ENCODE data around the gene OTOGL.

Gene OTOGL

GRCh38 chr12:80135624-80136023 is 36.3 kb downstream of the OTOGL start:
- H3K4me3 ChIP-seq (ENCODE audit: low read depth, low read length), result no peak overlapping the region
- H3K4me1 ChIP-seq (ENCODE audit: control insufficient read depth, insufficient read depth, low read length), result no peaks in the 10 kb centered on the region
- H3K9me3 ChIP-seq (ENCODE audit: control insufficient read depth, insufficient read depth, low read depth, low read length), result no peaks in the 10 kb centered on the region
- TF ChIP-seq ZNF10 (tag by site-specific recombination; IDR thresholded peaks at IDR 0.05) (peak; percentile 87), ZNF114 (tag by site-specific recombination; IDR thresholded peaks at IDR 0.05) (no peak)
- POLR2A ChIA-PET, result no interaction called here
- no peaks in the 10 kb centered on the region for H3K36me3 ChIP-seq (ENCODE audit: control insufficient read depth in 2 of 2, insufficient read depth in 1 of 2, low read length in 2 of 2)
- CTCF ChIA-PET, result no interaction called here
- H3K27ac ChIP-seq (ENCODE audit: extremely low read depth, low read depth, low read length), result no peak overlapping the region

- no peaks in the 10 kb centered on the region for H3K4me1 ChIP-seq (ENCODE audit: control insufficient read depth, insufficient read depth, low read length)
- CTCF ChIA-PET, result no interaction called here
These were observed 40.7 kb downstream of the OTOGL start for GRCh38 chr12:80140005-80140404.

DNA sequence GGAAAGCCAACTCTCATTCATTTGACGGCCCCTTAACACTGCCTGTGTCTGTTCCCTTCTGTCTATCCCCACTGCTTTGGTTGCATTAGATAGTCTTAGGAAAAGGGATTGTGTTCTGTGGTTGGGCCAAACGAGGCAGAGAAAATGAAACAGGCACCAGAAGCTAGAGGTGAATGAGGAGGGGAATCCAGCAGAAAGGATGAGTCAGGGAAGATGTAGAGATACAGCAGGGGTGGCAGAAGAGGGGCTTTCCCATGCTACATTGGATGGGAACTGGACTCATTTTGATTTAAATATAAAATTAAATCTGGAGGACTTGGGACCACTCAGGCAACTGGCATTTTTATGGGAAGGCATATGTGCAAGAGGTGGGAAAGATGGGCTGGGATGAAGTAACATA is 43.3 kb downstream of the OTOGL start:
- no peak overlapping the region for H3K4me3 ChIP-seq (ENCODE audit: low read depth, low read length)
- H3K36me3 ChIP-seq (ENCODE audit: control insufficient read depth in 2 of 2, insufficient read depth in 1 of 2, low read length in 2 of 2), result no peaks in the 10 kb centered on the region
- H3K9me3 ChIP-seq (ENCODE audit: control insufficient read depth, insufficient read depth, low read depth, low read length), result no peaks in the 10 kb centered on the region
- ChIA-PET POLR2A (no interaction called here), CTCF (no interaction called here)
- no peaks in the 10 kb centered on the region for H3K4me1 ChIP-seq (ENCODE audit: control insufficient read depth, insufficient read depth, low read length)
- no peak overlapping the region for H3K27ac ChIP-seq (ENCODE audit: extremely low read depth, low read depth, low read length)
- TF ChIP-seq ZBTB48 (tag by site-specific recombination; IDR thresholded peaks at IDR 0.05), result no peak
- no peak for TF ChIP-seq ZFP41 (tag by site-specific recombination; IDR thresholded peaks at IDR 0.05; ENCODE audit: borderline replicate concordance)
- no peak for TF ChIP-seq ZNF138 (tag by site-specific recombination; IDR thresholded peaks at IDR 0.05; ENCODE audit: borderline replicate concordance)
- no peak for TF ChIP-seq ZSCAN30 (tag by site-specific recombination; IDR thresholded peaks at IDR 0.05)
- TF ChIP-seq ZNF48 (tag by site-specific recombination; IDR thresholded peaks at IDR 0.05), result no peak
- TF ChIP-seq REPIN1 (tag by site-specific recombination; IDR thresholded peaks at IDR 0.05; ENCODE audit: low read depth), result no peak
- TF ChIP-seq ZNF433 (tag by site-specific recombination; IDR thresholded peaks at IDR 0.05; ENCODE audit: low read depth), result no peak
- no peak for TF ChIP-seq ZNF416 (tag by site-specific recombination; IDR thresholded peaks at IDR 0.05)
- TF ChIP-seq KLF9 (tag by site-specific recombination; IDR thresholded peaks at IDR 0.05; ENCODE audit: low read depth), result no peak
- no peak for TF ChIP-seq PRDM1 (tag by site-specific recombination; IDR thresholded peaks at IDR 0.05)
- TF ChIP-seq, protein P1, sequence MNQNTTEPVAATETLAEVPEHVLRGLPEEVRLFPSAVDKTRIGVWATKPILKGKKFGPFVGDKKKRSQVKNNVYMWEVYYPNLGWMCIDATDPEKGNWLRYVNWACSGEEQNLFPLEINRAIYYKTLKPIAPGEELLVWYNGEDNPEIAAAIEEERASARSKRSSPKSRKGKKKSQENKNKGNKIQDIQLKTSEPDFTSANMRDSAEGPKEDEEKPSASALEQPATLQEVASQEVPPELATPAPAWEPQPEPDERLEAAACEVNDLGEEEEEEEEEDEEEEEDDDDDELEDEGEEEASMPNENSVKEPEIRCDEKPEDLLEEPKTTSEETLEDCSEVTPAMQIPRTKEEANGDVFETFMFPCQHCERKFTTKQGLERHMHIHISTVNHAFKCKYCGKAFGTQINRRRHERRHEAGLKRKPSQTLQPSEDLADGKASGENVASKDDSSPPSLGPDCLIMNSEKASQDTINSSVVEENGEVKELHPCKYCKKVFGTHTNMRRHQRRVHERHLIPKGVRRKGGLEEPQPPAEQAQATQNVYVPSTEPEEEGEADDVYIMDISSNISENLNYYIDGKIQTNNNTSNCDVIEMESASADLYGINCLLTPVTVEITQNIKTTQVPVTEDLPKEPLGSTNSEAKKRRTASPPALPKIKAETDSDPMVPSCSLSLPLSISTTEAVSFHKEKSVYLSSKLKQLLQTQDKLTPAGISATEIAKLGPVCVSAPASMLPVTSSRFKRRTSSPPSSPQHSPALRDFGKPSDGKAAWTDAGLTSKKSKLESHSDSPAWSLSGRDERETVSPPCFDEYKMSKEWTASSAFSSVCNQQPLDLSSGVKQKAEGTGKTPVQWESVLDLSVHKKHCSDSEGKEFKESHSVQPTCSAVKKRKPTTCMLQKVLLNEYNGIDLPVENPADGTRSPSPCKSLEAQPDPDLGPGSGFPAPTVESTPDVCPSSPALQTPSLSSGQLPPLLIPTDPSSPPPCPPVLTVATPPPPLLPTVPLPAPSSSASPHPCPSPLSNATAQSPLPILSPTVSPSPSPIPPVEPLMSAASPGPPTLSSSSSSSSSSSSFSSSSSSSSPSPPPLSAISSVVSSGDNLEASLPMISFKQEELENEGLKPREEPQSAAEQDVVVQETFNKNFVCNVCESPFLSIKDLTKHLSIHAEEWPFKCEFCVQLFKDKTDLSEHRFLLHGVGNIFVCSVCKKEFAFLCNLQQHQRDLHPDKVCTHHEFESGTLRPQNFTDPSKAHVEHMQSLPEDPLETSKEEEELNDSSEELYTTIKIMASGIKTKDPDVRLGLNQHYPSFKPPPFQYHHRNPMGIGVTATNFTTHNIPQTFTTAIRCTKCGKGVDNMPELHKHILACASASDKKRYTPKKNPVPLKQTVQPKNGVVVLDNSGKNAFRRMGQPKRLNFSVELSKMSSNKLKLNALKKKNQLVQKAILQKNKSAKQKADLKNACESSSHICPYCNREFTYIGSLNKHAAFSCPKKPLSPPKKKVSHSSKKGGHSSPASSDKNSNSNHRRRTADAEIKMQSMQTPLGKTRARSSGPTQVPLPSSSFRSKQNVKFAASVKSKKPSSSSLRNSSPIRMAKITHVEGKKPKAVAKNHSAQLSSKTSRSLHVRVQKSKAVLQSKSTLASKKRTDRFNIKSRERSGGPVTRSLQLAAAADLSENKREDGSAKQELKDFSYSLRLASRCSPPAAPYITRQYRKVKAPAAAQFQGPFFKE (tag by site-specific recombination; IDR thresholded peaks at IDR 0.05; ENCODE audit: borderline replicate concordance), result no peak
- TF ChIP-seq ZBTB20 (tag by site-specific recombination; IDR thresholded peaks at IDR 0.05), result no peak
- TF ChIP-seq ZIC2 (tag by site-specific recombination; IDR thresholded peaks at IDR 0.05), result no peak
- TF ChIP-seq ZNF214 (tag by site-specific recombination; IDR thresholded peaks at IDR 0.05; ENCODE audit: borderline replicate concordance), result no peak
- TF ChIP-seq, protein P2, sequence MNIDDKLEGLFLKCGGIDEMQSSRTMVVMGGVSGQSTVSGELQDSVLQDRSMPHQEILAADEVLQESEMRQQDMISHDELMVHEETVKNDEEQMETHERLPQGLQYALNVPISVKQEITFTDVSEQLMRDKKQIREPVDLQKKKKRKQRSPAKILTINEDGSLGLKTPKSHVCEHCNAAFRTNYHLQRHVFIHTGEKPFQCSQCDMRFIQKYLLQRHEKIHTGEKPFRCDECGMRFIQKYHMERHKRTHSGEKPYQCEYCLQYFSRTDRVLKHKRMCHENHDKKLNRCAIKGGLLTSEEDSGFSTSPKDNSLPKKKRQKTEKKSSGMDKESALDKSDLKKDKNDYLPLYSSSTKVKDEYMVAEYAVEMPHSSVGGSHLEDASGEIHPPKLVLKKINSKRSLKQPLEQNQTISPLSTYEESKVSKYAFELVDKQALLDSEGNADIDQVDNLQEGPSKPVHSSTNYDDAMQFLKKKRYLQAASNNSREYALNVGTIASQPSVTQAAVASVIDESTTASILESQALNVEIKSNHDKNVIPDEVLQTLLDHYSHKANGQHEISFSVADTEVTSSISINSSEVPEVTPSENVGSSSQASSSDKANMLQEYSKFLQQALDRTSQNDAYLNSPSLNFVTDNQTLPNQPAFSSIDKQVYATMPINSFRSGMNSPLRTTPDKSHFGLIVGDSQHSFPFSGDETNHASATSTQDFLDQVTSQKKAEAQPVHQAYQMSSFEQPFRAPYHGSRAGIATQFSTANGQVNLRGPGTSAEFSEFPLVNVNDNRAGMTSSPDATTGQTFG (tag by site-specific recombination; IDR thresholded peaks at IDR 0.05; ENCODE audit: borderline replicate concordance), result no peak

More at GRCh38 chr12:80140005-80140404, 40.7 kb downstream of the OTOGL start:
- Histone ChIP-seq H3K4me3 (ENCODE audit: low read depth, low read length) (no peak overlapping the region), H3K27ac (ENCODE audit: extremely low read depth, low read depth, low read length) (no peak overlapping the region), H3K9me3 (ENCODE audit: control insufficient read depth, insufficient read depth, low read depth, low read length) (no peaks in the 10 kb centered on the region), H3K36me3 (ENCODE audit: control insufficient read depth in 2 of 2, insufficient read depth in 1 of 2, low read length in 2 of 2) (no peaks in the 10 kb centered on the region)
- TF ChIP-seq HOXC10 (CRISPR knock-in tag; IDR thresholded peaks at IDR 0.05) (no peak), ZNF416 (tag by site-specific recombination; IDR thresholded peaks at IDR 0.05) (no peak)
- POLR2A ChIA-PET, result no interaction called here
